Cardiac septum (tissue), 1 donor: ENCODE data around the gene ENG. TPM values are rescaled to one million over a fixed set of nuclear protein-coding genes. Genes with fewer than 3 reads are reported as not detected.

Experiments
- DNase-seq: peaks from one replicate; pipeline ENCODE4 v3.0.0-alpha.2; 2020; ENCODE audit warnings: low spot score
- intact Hi-C: fragments of 100-400 bp; cut with DNase I; formaldehyde crosslinking; loops from one replicate; pipeline ENCODE4 v1.14.0; 2022
- microRNA-seq: library from miRNA; unstranded; fragments of <30 nt; microRNA quantifications from one replicate; pipeline ENCODE4 v1.2.0, GENCODE V29; 2020
- total RNA-seq: library from RNA; stranded (reverse); fragmentation: NEBNext Ultra II Directional; extraction: Animal tissue kit (Norgen Biotek cat#: 25700); gene quantifications from one replicate; pipeline ENCODE4 v1.2.1, GENCODE V29; 2021
- donor health status: DM: no; HTN: no; CAD: no.

The ENG gene
- total RNA-seq, 1 donor from 2014 or later, result 244 TPM

DNA sequence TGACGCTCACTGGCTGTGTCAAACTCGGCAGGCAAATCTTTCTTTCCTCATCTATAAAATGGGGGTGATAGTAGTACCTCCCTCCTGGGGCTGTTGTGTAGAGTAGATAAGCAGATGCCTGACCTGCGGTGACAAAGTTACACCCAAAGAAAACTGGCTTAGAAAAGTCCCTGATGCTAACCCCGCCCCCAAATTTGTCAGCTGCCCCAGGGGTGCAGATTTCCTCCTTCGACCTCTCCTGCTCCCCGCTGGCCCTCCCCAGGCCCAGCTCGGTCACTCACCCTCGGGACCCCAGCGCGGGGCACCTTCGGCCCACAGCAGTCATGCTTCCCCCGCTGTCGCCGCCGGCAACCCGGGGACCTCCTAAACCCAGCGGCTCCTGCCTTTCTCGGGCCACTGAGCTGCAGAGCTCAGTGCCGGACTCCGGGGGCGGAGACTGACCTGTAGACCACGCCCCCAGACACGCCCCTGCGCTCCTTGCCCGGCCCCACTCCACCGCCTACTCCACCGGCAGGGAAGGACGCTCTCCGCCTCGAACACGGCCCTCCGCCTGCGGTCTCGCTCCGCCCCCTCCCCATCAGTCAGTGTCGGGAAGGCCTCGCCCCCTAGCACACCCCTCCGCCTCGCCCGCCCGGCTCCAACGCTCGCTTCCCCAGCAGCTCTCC is 83.4 kb downstream of the ENG start:
- intact Hi-C loops, result no loop called here
- peak; percentile 100 for DNase-seq

DNA sequence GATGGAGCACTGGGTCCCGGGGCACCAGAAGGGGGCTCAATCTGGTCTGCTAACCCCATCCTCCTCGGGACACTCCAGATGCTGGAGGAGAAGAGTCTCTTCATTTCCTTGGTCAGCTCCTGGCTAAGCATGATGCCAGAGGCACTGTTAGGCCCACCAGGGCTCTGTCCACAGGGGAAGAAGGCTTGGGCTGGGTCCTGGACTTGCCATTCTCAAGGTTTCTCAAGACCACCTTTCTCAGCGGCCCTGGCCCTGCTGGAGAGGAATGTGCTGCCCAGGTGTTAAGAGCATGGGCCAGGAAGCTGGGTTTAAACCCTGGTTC is 83.9 kb downstream of the ENG start:
- intact Hi-C loops, result no loop called here
- DNase-seq, result no peak

DNA sequence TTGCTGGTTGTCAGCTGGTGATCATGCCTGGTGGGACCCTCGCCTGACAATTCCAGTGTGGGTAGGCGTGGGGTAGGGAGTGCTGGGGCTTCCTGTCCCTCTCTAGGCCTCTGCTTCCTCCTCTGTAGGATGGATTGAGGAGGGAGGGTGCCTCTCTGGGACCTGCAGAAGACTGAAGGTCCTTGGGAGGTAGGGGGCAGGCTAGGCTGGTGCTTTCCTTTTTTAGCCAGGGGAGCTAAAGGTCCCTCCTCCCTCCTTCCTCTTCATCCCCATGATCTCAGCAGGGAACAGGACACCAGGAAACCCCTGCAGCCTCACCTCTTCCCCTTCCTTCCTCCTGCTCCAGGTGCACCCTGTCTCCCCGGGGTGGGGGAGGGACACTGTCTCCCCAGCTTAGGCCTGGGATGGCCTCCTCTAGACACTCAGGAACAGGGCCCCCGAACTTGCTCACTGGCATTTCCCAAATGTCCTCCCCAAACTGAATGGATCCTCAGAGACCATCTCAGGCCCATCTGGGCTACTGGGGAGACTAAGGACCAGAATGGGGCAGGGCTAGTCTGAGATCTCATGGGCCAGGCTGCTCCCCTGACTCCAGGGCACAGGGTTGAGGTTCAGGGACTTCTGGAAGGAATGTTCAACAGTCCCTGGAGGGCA is 84.4 kb downstream of the ENG start:
- intact Hi-C loops, result no loop called here
- no peak for DNase-seq

GRCh38 chr9:127769101-127769500 is 85.4 kb downstream of the ENG start:
- no peak for DNase-seq
- intact Hi-C loops, result no loop called here

GRCh38 chr9:127768698-127769097 is 85.8 kb downstream of the ENG start:
- DNase-seq, result no peak
- intact Hi-C loops, result no loop called here

GRCh38 chr9:127767909-127768331 is 86.5 kb downstream of the ENG start:
- no peak for DNase-seq
- intact Hi-C loops, result no loop called here

DNA sequence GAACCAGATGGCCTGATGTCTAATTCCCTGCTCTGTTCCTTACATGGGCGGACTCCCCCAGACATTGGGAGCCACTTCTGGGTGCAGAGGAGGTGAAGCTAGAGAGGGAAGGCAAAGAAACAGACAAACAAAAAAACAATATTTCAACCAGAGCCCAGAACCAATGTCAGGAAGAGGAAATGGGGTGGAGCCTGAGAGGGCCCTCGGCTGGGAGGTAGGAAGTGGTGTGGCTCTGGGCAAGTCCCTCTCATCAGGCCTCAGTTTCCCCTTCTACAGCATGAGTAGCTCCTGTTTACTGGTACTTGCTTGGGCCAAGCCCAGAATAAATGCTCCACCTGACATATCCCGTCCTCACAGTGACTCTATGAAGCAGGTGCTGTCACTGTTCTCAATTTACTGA is 87.0 kb downstream of the ENG start:
- intact Hi-C loops, result no loop called here
- no peak for DNase-seq

DNA sequence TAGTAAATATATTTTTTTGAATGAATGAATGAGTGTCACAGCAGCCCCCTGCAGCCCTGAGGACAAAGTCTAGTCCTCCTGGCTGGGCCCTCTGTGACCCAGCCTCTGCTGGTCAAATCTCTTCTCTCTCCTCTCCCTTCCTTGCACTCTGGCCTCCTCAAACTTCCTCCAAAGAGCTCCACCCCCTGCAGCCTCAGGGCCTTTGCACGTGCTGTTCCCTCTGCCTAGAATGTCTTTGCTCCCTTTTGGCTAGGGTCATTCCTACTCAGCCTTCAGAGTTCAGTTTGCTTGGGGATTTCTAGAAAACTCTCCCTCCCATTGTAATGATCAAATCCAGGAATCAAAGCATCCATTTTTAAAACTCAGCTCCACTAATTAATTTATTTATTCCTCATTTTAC is 89.0 kb downstream of the ENG start:
- intact Hi-C loops, result no loop called here
- no peak for DNase-seq

Small RNAs within 50 kb of the gene (microRNA-seq; reads per million reads assigned to microRNA genes)
- not detected for gene MIR2861
- not detected for gene MIR3960
- gene MIR4672, result not detected

Other genes starting within 250 kb of the ENG start
- 46.6 TPM for gene STXBP1, start 242.4 kb downstream of the ENG start, total RNA-seq
- not detected for gene CFAP157, start 147.7 kb downstream of the ENG start, total RNA-seq
- gene PTRH1, start 139.0 kb downstream of the ENG start, total RNA-seq, result 13.4 TPM
- gene TTC16, start 138.6 kb downstream of the ENG start, total RNA-seq, result 0.16 TPM
- 4.4 TPM for gene TOR2A, start 119.4 kb downstream of the ENG start, total RNA-seq
- 16.0 TPM for gene SH2D3C, start 76.0 kb downstream of the ENG start, total RNA-seq
- 48.7 TPM for gene CDK9, start 68.6 kb downstream of the ENG start, total RNA-seq
- gene FPGS, start 51.8 kb downstream of the ENG start, total RNA-seq, result 36.5 TPM
- 484 TPM for gene AK1, start 23.0 kb upstream of the ENG start, total RNA-seq
- 49.4 TPM for gene ST6GALNAC6, start 44.9 kb upstream of the ENG start, total RNA-seq
- gene ST6GALNAC4, start 62.4 kb upstream of the ENG start, total RNA-seq, result 48.1 TPM
- gene PIP5KL1, start 76.1 kb upstream of the ENG start, total RNA-seq, result 0.57 TPM
- 14.9 TPM for gene DPM2, start 83.2 kb upstream of the ENG start, total RNA-seq
- 24.1 TPM for gene EEIG1, start 126.3 kb upstream of the ENG start, total RNA-seq
- gene NAIF1, start 212.7 kb upstream of the ENG start, total RNA-seq, result 6.2 TPM
- 5.6 TPM for gene SLC25A25, start 213.6 kb upstream of the ENG start, total RNA-seq